MM.1S (cell line): ENCODE results near the gene SUSD2.

Experiments used
- CTCF ChIP-seq: fragments of 300-600 bp; sonication (generic); IDR thresholded peaks from 2 replicates; pipeline ENCODE4 v1.5.1; 2016; ENCODE audit warnings: antibody characterized with exemption, low read length, mixed read lengths
- EZH2 ChIP-seq: fragments of 300-600 bp; sonication (generic); optimal IDR thresholded peaks from 2 replicates; pipeline ENCODE3; 2017; ENCODE audit warnings: low read depth, mild to moderate bottlenecking, antibody characterized with exemption, low read length, mixed read lengths
- EZH2phosphoT487 ChIP-seq: fragments of 300-600 bp; sonication (generic); IDR thresholded peaks from 2 replicates; pipeline ENCODE4 v1.6.1; 2018; ENCODE audit warnings: antibody characterized with exemption, low read length

- TF ChIP-seq EZH2phosphoT487, result no peak
- no peak for TF ChIP-seq CTCF
- no peak for TF ChIP-seq EZH2
These were observed 10.6 kb downstream of the SUSD2 start for GRCh38 chr22:24191893-24192292.
